GM23248 (cell line): Measurements from ENCODE around the gene CCDC54. TPM values are rescaled to one million over a fixed set of nuclear protein-coding genes. Genes with fewer than 3 reads are reported as not detected.

Experiments used
- DNase-seq: peaks from one replicate; pipeline ENCODE4 v3.0.0-alpha.2; 2015
- H2AFZ ChIP-seq: fragments of 200-600 bp; sonication (generic); 2 replicates; pipeline ENCODE4 v1.6.1; 2016; ENCODE audit warnings: antibody characterized with exemption
- H3F3A ChIP-seq: fragments of 200-600 bp; sonication (generic); 2 replicates; pipeline ENCODE4 v1.6.1; 2016; ENCODE audit warnings: mild to moderate bottlenecking, antibody characterized with exemption, mixed run types; ENCODE audit not compliant: insufficient read depth
- H3K27ac ChIP-seq: fragments of 200-600 bp; sonication (generic); 2 replicates; pipeline ENCODE4 v1.5.1; 2016; ENCODE audit warnings: mild to moderate bottlenecking
- H3K27me3 ChIP-seq: fragments of 200-600 bp; sonication (generic); replicated peaks from 2 replicates; pipeline ENCODE4 v1.6.1; 2016; ENCODE audit warnings: mild to moderate bottlenecking; ENCODE audit not compliant: insufficient read depth
- H3K36me3 ChIP-seq: fragments of 200-600 bp; sonication (generic); 2 replicates; pipeline ENCODE4 v1.6.1; 2016; ENCODE audit warnings: low read depth, mild to moderate bottlenecking
- H3K4me1 ChIP-seq: fragments of 200-600 bp; sonication (generic); 2 replicates; pipeline ENCODE4 v1.6.1; 2016; ENCODE audit warnings: mild to moderate bottlenecking; ENCODE audit not compliant: insufficient read depth
- H3K4me2 ChIP-seq: fragments of 200-600 bp; sonication (generic); one replicate; pipeline ENCODE4 v1.6.1; 2016; ENCODE audit warnings: mild to moderate bottlenecking; ENCODE audit not compliant: unreplicated experiment
- H3K4me3 ChIP-seq: fragments of 200-600 bp; sonication (generic); 2 replicates; pipeline ENCODE4 v1.5.1; 2016; ENCODE audit warnings: mild to moderate bottlenecking
- H3K79me2 ChIP-seq: fragments of 200-600 bp; sonication (generic); 2 replicates; pipeline ENCODE4 v1.6.1; 2016; ENCODE audit warnings: mild to moderate bottlenecking; ENCODE audit not compliant: insufficient read depth
- H3K9ac ChIP-seq: fragments of 200-600 bp; sonication (generic); 2 replicates; pipeline ENCODE4 v1.6.1; 2016; ENCODE audit warnings: mild to moderate bottlenecking
- H3K9me2 ChIP-seq: fragments of 200-600 bp; sonication (generic); 2 replicates; pipeline ENCODE4 v1.6.1; 2016; ENCODE audit warnings: mixed run types, mild to moderate bottlenecking, moderate library complexity; ENCODE audit not compliant: insufficient read depth
- H3K9me3 ChIP-seq: fragments of 200-600 bp; sonication (generic); one replicate; pipeline ENCODE4 v1.6.1; 2017; ENCODE audit warnings: low read depth
- H4K20me1 ChIP-seq: fragments of 200-600 bp; sonication (generic); 2 replicates; pipeline ENCODE4 v1.6.0; 2016; ENCODE audit not compliant: insufficient read depth
- EZH2 ChIP-seq: fragments of 200-600 bp; sonication (generic); IDR thresholded peaks from 2 replicates; pipeline ENCODE4 v1.6.1; 2018; ENCODE audit warnings: antibody characterized with exemption, mild to moderate bottlenecking; ENCODE audit not compliant: insufficient read depth, poor library complexity, severe bottlenecking
- EZH2phosphoT487 ChIP-seq: fragments of 200-600 bp; sonication (generic); IDR thresholded peaks from 2 replicates; pipeline ENCODE4 v1.6.1; 2018; ENCODE audit warnings: antibody characterized with exemption, moderate library complexity, mild to moderate bottlenecking, low read depth; ENCODE audit not compliant: insufficient read depth
- WGBS, 2 experiments: methylation state at CpG; one replicate each; pipeline ENCODE4 v1.1.6; 2015 to 2017; ENCODE audit warnings: low lambda C conversion rate in 2 of 2, low coverage in 1 of 2; ENCODE audit errors: missing lambda C conversion rate in 2 of 2; 5-methylcytosine and 5-hydroxymethylcytosine counted together
- in situ Hi-C: fragments of 300-500 bp; cut with MboI; formaldehyde crosslinking; loops from 2 replicates; pipeline ENCODE4 v1.15.0; 2020
- polyA plus RNA-seq: library from polyadenylated mRNA; unstranded; fragments of >200 nt; fragmentation: Nextera tagmentation; extraction: Ambion mirVana; gene quantifications from 2 replicates; pipeline ENCODE4 v1.2.1, GENCODE V29; 2016
- total RNA-seq: library from RNA; depleted of rRNA; stranded (reverse); fragments of >200 nt; shearing (Covaris generic); gene quantifications from 2 replicates; pipeline ENCODE4 v1.2.3, GENCODE V29; 2014

CCDC54 gene
- total and polyA plus RNA-seq, 2 experiments from 2014 or later = 0.16 TPM; not detected in 1

DNA sequence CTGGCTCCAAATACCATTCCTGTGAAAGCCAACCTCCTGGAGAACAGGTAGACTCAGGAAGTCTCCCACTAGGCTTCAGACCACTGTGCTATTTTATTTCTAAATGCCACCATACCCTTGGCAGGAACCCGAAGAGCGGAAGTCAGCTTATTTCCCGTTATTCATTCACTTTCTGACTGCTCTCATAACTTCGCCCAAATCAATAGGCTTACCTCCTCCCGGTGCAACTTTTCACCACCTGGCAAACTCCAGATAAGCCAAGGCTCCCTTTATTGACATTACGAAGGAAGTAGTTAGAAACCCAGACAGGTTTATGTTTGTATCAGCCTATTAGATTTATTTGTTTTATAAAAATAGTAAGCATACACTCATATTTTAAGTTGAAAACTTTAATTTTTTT is 3.3 kb upstream of the CCDC54 start:
- H3K27me3 ChIP-seq = no peaks in the 10 kb centered on the region
- H3K9me3 ChIP-seq = no peaks in the 10 kb centered on the region
- TF ChIP-seq EZH2 (no peak), EZH2phosphoT487 (no peak)
- no peaks in the 10 kb centered on the region for H3K9me2 ChIP-seq
- in situ Hi-C loops = no loop called here
- H4K20me1 ChIP-seq = no peaks in the 10 kb centered on the region
- H3K9ac ChIP-seq = no peak overlapping the region
- no peak overlapping the region for H3K27ac ChIP-seq
- peaks cover 7% of the 10 kb centered on the region; the same call in 1 of the 2 replicates for H3K4me1 ChIP-seq
- H3K4me3 ChIP-seq = no peak overlapping the region
- H3K4me2 ChIP-seq = no peak overlapping the region
- H3K36me3 ChIP-seq = no peaks in the 10 kb centered on the region
- H3F3A ChIP-seq = no peaks in the 10 kb centered on the region
- no peak for DNase-seq
- no peaks in the 10 kb centered on the region for H3K79me2 ChIP-seq
- H2AFZ ChIP-seq = no peak overlapping the region
- 94 to 96% methylated on average over 6 of the region's 6 CpGs for WGBS, 2 experiments

DNA sequence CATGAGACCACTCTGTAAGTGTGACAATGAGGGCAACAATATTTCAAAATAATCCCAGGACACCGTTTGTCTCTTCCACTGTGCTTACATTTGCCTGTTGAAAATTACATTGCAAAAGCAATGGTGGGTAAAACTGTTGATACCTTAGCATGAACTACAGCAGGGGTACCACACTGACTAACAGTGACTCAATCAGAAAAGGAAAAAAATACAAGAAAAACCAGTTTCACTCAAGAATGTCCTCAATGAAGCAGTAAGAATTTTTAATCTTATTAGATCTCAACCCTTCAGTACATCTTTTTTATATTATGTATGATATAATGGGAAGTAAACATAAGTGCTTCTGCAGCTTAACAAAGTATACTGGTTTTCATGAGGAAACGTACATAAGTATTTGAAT is 1.6 kb upstream of the CCDC54 start:
- 72 to 73% methylated on average over 2 of the region's 2 CpGs for WGBS, 2 experiments
- Histone ChIP-seq H3F3A (no peaks in the 10 kb centered on the region), H3K9me2 (no peaks in the 10 kb centered on the region), H2AFZ (no peak overlapping the region), H3K79me2 (no peaks in the 10 kb centered on the region), H3K36me3 (no peaks in the 10 kb centered on the region), H3K27ac (no peak overlapping the region), H3K4me2 (no peak overlapping the region), H3K9me3 (no peaks in the 10 kb centered on the region), H3K27me3 (no peaks in the 10 kb centered on the region), H3K9ac (no peak overlapping the region), H3K4me3 (no peak overlapping the region), H3K4me1 (no peaks in the 10 kb centered on the region), H4K20me1 (no peaks in the 10 kb centered on the region)
- DNase-seq = no peak
- no peak for TF ChIP-seq EZH2phosphoT487
- no peak for TF ChIP-seq EZH2
- in situ Hi-C loops = no loop called here

- Histone ChIP-seq H3K4me3 (no peak overlapping the region), H3K27ac (no peak overlapping the region), H3K4me2 (no peak overlapping the region), H3K4me1 (no peaks in the 10 kb centered on the region; the same call in 1 of the 2 replicates), H4K20me1 (no peaks in the 10 kb centered on the region), H3K36me3 (no peaks in the 10 kb centered on the region), H3K9ac (no peak overlapping the region), H3K9me3 (no peaks in the 10 kb centered on the region), H2AFZ (no peak overlapping the region), H3F3A (no peaks in the 10 kb centered on the region), H3K9me2 (0 out of 2 replicates have a peak, but pooled peaks cover 5% of the 10 kb centered on the region), H3K27me3 (no peaks in the 10 kb centered on the region), H3K79me2 (no peaks in the 10 kb centered on the region)
- DNase-seq = no peak
- TF ChIP-seq EZH2 (no peak), EZH2phosphoT487 (no peak)
- WGBS, 2 experiments = 42 to 46% methylated on average over 4 of the region's 4 CpGs
- in situ Hi-C loops = no loop called here
Observed at GRCh38 chr3:107382631-107383030, 5.4 kb downstream of the CCDC54 start.

DNA sequence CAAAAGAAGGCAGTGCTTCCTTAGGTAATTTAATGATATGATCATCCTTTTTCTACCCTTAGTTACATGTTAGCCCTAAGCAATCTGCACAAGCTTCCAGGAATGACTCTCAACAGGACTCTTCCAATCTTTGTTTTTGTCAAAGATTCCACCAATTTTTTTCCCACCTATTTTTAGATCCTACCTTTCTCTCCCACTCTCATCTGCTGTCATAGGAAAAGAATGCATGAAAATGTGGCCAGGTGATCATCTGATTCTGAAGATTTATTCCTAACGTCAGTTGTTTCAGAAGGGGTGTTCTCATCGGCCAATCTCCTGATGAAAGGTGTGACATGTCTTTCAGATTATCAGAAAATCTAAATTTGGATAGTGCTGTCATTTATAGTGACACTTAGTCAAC is 7.2 kb downstream of the CCDC54 start:
- in situ Hi-C loops = no loop called here
- Histone ChIP-seq H3F3A (no peaks in the 10 kb centered on the region), H3K36me3 (no peaks in the 10 kb centered on the region), H3K9ac (no peak overlapping the region), H4K20me1 (no peaks in the 10 kb centered on the region), H3K9me3 (no peaks in the 10 kb centered on the region), H3K27me3 (no peaks in the 10 kb centered on the region), H3K27ac (no peak overlapping the region), H2AFZ (no peak overlapping the region), H3K4me2 (no peak overlapping the region), H3K4me3 (no peak overlapping the region), H3K4me1 (no peaks in the 10 kb centered on the region; the same call in 1 of the 2 replicates), H3K79me2 (no peaks in the 10 kb centered on the region), H3K9me2 (0 out of 2 replicates have a peak, but pooled peaks cover 5% of the 10 kb centered on the region)
- TF ChIP-seq EZH2phosphoT487 (no peak), EZH2 (no peak)
- WGBS, 2 experiments = 45 to 64% methylated on average over 2 of the region's 2 CpGs
- DNase-seq = no peak

GRCh38 chr3:107384907-107385306 is 7.7 kb downstream of the CCDC54 start:
- no peaks in the 10 kb centered on the region for H3F3A ChIP-seq
- no peaks in the 10 kb centered on the region for H3K27me3 ChIP-seq
- H3K36me3 ChIP-seq = no peaks in the 10 kb centered on the region
- H4K20me1 ChIP-seq = no peaks in the 10 kb centered on the region
- no peak for DNase-seq
- no peaks in the 10 kb centered on the region; the same call in 1 of the 2 replicates for H3K4me1 ChIP-seq
- no peak overlapping the region for H3K4me3 ChIP-seq
- WGBS, 2 experiments = 56 to 58% methylated on average over 2 of the region's 2 CpGs
- H3K27ac ChIP-seq = no peak overlapping the region
- H3K79me2 ChIP-seq = no peaks in the 10 kb centered on the region
- 0 out of 2 replicates have a peak, but pooled peaks cover 5% of the 10 kb centered on the region for H3K9me2 ChIP-seq
- no peaks in the 10 kb centered on the region for H3K9me3 ChIP-seq
- no peak overlapping the region for H2AFZ ChIP-seq
- H3K4me2 ChIP-seq = no peak overlapping the region
- no peak overlapping the region for H3K9ac ChIP-seq
- in situ Hi-C loops = no loop called here
- no peak for TF ChIP-seq EZH2phosphoT487
